GM23248 (cell line): ENCODE results near the gene ARL14EPL.

Source experiments
- EZH2 ChIP-seq: fragments of 200-600 bp; sonication (generic); IDR thresholded peaks from 2 replicates; pipeline ENCODE4 v1.6.1; 2018; ENCODE audit warnings: antibody characterized with exemption, mild to moderate bottlenecking; ENCODE audit not compliant: insufficient read depth, poor library complexity, severe bottlenecking
- EZH2phosphoT487 ChIP-seq: fragments of 200-600 bp; sonication (generic); IDR thresholded peaks from 2 replicates; pipeline ENCODE4 v1.6.1; 2018; ENCODE audit warnings: antibody characterized with exemption, moderate library complexity, mild to moderate bottlenecking, low read depth; ENCODE audit not compliant: insufficient read depth

DNA sequence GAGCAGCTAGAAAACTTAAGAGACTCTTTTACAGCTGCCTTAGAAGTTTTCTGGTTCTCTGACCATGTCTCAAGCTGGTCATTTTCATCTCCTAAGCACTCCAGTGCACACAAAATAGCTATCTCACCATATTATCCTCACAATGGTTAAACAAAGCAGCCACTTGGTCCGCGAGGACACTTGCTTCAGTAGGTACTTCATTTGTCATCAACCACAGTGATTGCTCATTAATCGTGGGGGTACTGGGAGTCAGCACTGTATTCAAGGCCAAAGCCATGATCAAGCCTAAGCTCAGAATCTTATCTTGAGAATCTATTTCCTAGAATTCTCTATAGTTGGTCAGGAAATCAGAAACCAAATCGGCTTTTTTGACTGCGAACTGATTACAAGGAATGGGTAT lies 2.9 kb downstream of the ARL14EPL start:
- no peak for TF ChIP-seq EZH2
- TF ChIP-seq EZH2phosphoT487 = no peak
